ENCODE measurements around the gene LYPD3.
A peak's percentile ranks its signal among the peaks of the same experiment; 100 is the strongest.
"Not testable (repeated sequence)": the region's sequence is repeated elsewhere in the genome, so short reads cannot be mapped to it uniquely, and the experiment has no call there.

The LYPD3 gene

GRCh38 chr19:43462785-43463380 lies 2.5 kb downstream of the LYPD3 start:
- no peak for DNase-seq (ENCODE audit: extremely low read depth in 1 of 2, low read depth in 1 of 2)

GRCh38 chr19:43462383-43462782 lies 3.0 kb downstream of the LYPD3 start:
- no peak for DNase-seq (ENCODE audit: extremely low read depth in 1 of 2, low read depth in 1 of 2)

- DNase-seq (ENCODE audit: extremely low read depth in 1 of 2, low read depth in 1 of 2) = no peak
Measured at GRCh38 chr19:43461303-43461702, 4.1 kb downstream of the LYPD3 start.

GRCh38 chr19:43460362-43461016 lies 4.9 kb downstream of the LYPD3 start:
- DNase-seq (ENCODE audit: extremely low read depth in 1 of 2, low read depth in 1 of 2) = no peak

GRCh38 chr19:43457809-43458208 lies 7.6 kb downstream of the LYPD3 start:
- DNase-seq (ENCODE audit: extremely low read depth in 1 of 2, low read depth in 1 of 2) = no peak

- DNase-seq (ENCODE audit: extremely low read depth in 1 of 2, low read depth in 1 of 2) = no peak
Measured at GRCh38 chr19:43455321-43456113, 9.9 kb downstream of the LYPD3 start.

- no peak for DNase-seq (ENCODE audit: extremely low read depth in 1 of 2, low read depth in 1 of 2)
Measured at GRCh38 chr19:43454031-43454430, 11.4 kb downstream of the LYPD3 start.

GRCh38 chr19:43452582-43452981 lies 12.8 kb downstream of the LYPD3 start:
- no peak for DNase-seq (ENCODE audit: extremely low read depth in 1 of 2, low read depth in 1 of 2)

- DNase-seq (ENCODE audit: extremely low read depth in 1 of 2, low read depth in 1 of 2) = no peak
Measured at GRCh38 chr19:43450545-43450997, 14.8 kb downstream of the LYPD3 start.

GRCh38 chr19:43447655-43448054 lies 17.8 kb downstream of the LYPD3 start:
- DNase-seq (ENCODE audit: extremely low read depth in 1 of 2, low read depth in 1 of 2) = no peak

- peak; percentile 30 to 52 for DNase-seq (ENCODE audit: extremely low read depth in 1 of 2, low read depth in 1 of 2)
Measured at GRCh38 chr19:43446746-43447489, 18.5 kb downstream of the LYPD3 start.

- DNase-seq (ENCODE audit: extremely low read depth in 1 of 2, low read depth in 1 of 2) = no peak
Measured at GRCh38 chr19:43445426-43445825, 20.0 kb downstream of the LYPD3 start.

GRCh38 chr19:43444531-43445287 lies 20.7 kb downstream of the LYPD3 start:
- no peak for DNase-seq (ENCODE audit: extremely low read depth in 1 of 2, low read depth in 1 of 2)

- DNase-seq (ENCODE audit: extremely low read depth in 1 of 2, low read depth in 1 of 2) = not testable (repeated sequence)
Measured at GRCh38 chr19:43444091-43444490, 21.3 kb downstream of the LYPD3 start.

- no peak for DNase-seq (ENCODE audit: extremely low read depth in 1 of 2, low read depth in 1 of 2)
Measured at GRCh38 chr19:43441716-43442115, 23.7 kb downstream of the LYPD3 start.

GRCh38 chr19:43439709-43440063 lies 25.7 kb downstream of the LYPD3 start:
- no peak for DNase-seq (ENCODE audit: extremely low read depth in 1 of 2, low read depth in 1 of 2)

- DNase-seq (ENCODE audit: extremely low read depth in 1 of 2, low read depth in 1 of 2) = no peak
Measured at GRCh38 chr19:43439032-43439708, 26.2 kb downstream of the LYPD3 start.

- no peak for DNase-seq (ENCODE audit: extremely low read depth in 1 of 2, low read depth in 1 of 2)
Measured at GRCh38 chr19:43438291-43439031, 26.9 kb downstream of the LYPD3 start.

GRCh38 chr19:43437712-43438111 lies 27.7 kb downstream of the LYPD3 start:
- no peak for DNase-seq (ENCODE audit: extremely low read depth in 1 of 2, low read depth in 1 of 2)
